Fibroblast of the aortic adventitia (primary cell): Measurements from ENCODE around the gene RFX1. TPM values are rescaled to one million over a fixed set of nuclear protein-coding genes. Genes with fewer than 3 reads are reported as not detected.

Source experiments
- DNase-seq: peaks from one replicate; pipeline ENCODE4 v3.0.0-alpha.2; 2010; ENCODE audit warnings: low read depth
- H3K4me3 ChIP-seq: 2 replicates; pipeline ENCODE4 v1.5.1; 2011; ENCODE audit warnings: low read depth, mild to moderate bottlenecking, control low read depth, low read length, moderate library complexity
- CTCF ChIP-seq: IDR thresholded peaks from 2 replicates; pipeline ENCODE4 v1.5.1; 2011; ENCODE audit warnings: mild to moderate bottlenecking, low read length, control low read depth, inconsistent platforms; ENCODE audit not compliant: insufficient read depth
- total RNA-seq: library from RNA; depleted of rRNA; stranded (reverse); fragments of >200 nt; gene quantifications from 2 replicates; pipeline ENCODE4 v1.2.3, GENCODE V29; 2012; ENCODE audit warnings: low replicate concordance

RFX1 gene
- total RNA-seq, 1 donor, result 3.4 TPM

- H3K4me3 ChIP-seq, result no peak overlapping the region
- DNase-seq, result peak; percentile 60
- TF ChIP-seq CTCF, result no peak
These were observed 10.9 kb downstream of the RFX1 start for GRCh38 chr19:13995017-13995728.

GRCh38 chr19:13993590-13994300 lies 12.4 kb downstream of the RFX1 start:
- H3K4me3 ChIP-seq, result no peak overlapping the region
- no peak for TF ChIP-seq CTCF
- DNase-seq, result no peak

GRCh38 chr19:13992025-13992424 lies 14.1 kb downstream of the RFX1 start:
- TF ChIP-seq CTCF, result no peak
- no peak for DNase-seq
- H3K4me3 ChIP-seq, result no peak overlapping the region

- no peak overlapping the region for H3K4me3 ChIP-seq
- no peak for DNase-seq
- no peak for TF ChIP-seq CTCF
These were observed 16.0 kb downstream of the RFX1 start for GRCh38 chr19:13990085-13990484.

GRCh38 chr19:13989487-13989886 lies 16.6 kb downstream of the RFX1 start:
- no peak overlapping the region for H3K4me3 ChIP-seq
- no peak for TF ChIP-seq CTCF
- no peak for DNase-seq

- no peak overlapping the region for H3K4me3 ChIP-seq
- no peak for DNase-seq
- no peak for TF ChIP-seq CTCF
These were observed 18.8 kb downstream of the RFX1 start for GRCh38 chr19:13987101-13987890.
